ENCODE measurements around the gene DCST1.

DCST1 gene

GRCh38 chr1:155038602-155039307 lies 5.1 kb downstream of the DCST1 start:
- H3K4me1 ChIP-seq (ENCODE audit: insufficient read depth, low read length), result no peaks in the 10 kb centered on the region

GRCh38 chr1:155039308-155039669 lies 5.7 kb downstream of the DCST1 start:
- Histone ChIP-seq H3K27me3 (ENCODE audit: insufficient read depth, low read length) (no peaks in the 10 kb centered on the region), H2AFZ (ENCODE audit: low read depth, low read length) (no peak overlapping the region), H3K4me1 (ENCODE audit: insufficient read depth, low read length) (no peaks in the 10 kb centered on the region), H3K36me3 (ENCODE audit: insufficient read depth, low read length) (no peaks in the 10 kb centered on the region), H3K4me3 (ENCODE audit: low read length) (no peak overlapping the region), H3K9me3 (ENCODE audit: low read length) (no peaks in the 10 kb centered on the region)

More at GRCh38 chr1:155038602-155039307, 5.1 kb downstream of the DCST1 start:
- no peaks in the 10 kb centered on the region for H3K9me3 ChIP-seq (ENCODE audit: low read length)
- H3K27me3 ChIP-seq (ENCODE audit: insufficient read depth, low read length), result no peaks in the 10 kb centered on the region
- H3K4me3 ChIP-seq (ENCODE audit: low read length), result no peak overlapping the region
- H2AFZ ChIP-seq (ENCODE audit: low read depth, low read length), result no peak overlapping the region
- H3K36me3 ChIP-seq (ENCODE audit: insufficient read depth, low read length), result no peaks in the 10 kb centered on the region

GRCh38 chr1:155040358-155041093 lies 6.9 kb downstream of the DCST1 start:
- H2AFZ ChIP-seq (ENCODE audit: low read depth, low read length), result no peak overlapping the region
- no peak overlapping the region for H3K4me3 ChIP-seq (ENCODE audit: low read length)
- H3K36me3 ChIP-seq (ENCODE audit: insufficient read depth, low read length), result no peaks in the 10 kb centered on the region

GRCh38 chr1:155042789-155043188 lies 9.2 kb downstream of the DCST1 start:
- H3K9me3 ChIP-seq (ENCODE audit: low read length), result no peaks in the 10 kb centered on the region
- H3K4me3 ChIP-seq (ENCODE audit: low read length), result no peak overlapping the region
- H3K4me1 ChIP-seq (ENCODE audit: insufficient read depth, low read length), result peaks cover 2% of the 10 kb centered on the region
- no peaks in the 10 kb centered on the region for H3K27me3 ChIP-seq (ENCODE audit: insufficient read depth, low read length)
- no peak overlapping the region for H2AFZ ChIP-seq (ENCODE audit: low read depth, low read length)
- H3K36me3 ChIP-seq (ENCODE audit: insufficient read depth, low read length), result no peaks in the 10 kb centered on the region

More at GRCh38 chr1:155040358-155041093, 6.9 kb downstream of the DCST1 start:
- no peaks in the 10 kb centered on the region for H3K27me3 ChIP-seq (ENCODE audit: insufficient read depth, low read length)
- no peaks in the 10 kb centered on the region for H3K9me3 ChIP-seq (ENCODE audit: low read length)
- H3K4me1 ChIP-seq (ENCODE audit: insufficient read depth, low read length), result peaks cover 2% of the 10 kb centered on the region

- Histone ChIP-seq H3K36me3 (ENCODE audit: insufficient read depth, low read length) (no peaks in the 10 kb centered on the region), H3K9me3 (ENCODE audit: low read length) (no peaks in the 10 kb centered on the region), H3K4me1 (ENCODE audit: insufficient read depth, low read length) (peaks cover 2% of the 10 kb centered on the region), H3K27me3 (ENCODE audit: insufficient read depth, low read length) (no peaks in the 10 kb centered on the region), H3K4me3 (ENCODE audit: low read length) (no peak overlapping the region), H2AFZ (ENCODE audit: low read depth, low read length) (no peak overlapping the region)
Observed at GRCh38 chr1:155043301-155043702, 9.7 kb downstream of the DCST1 start.

- H3K4me3 ChIP-seq (ENCODE audit: low read length), result no peak overlapping the region
- no peak overlapping the region for H2AFZ ChIP-seq (ENCODE audit: low read depth, low read length)
- no peaks in the 10 kb centered on the region for H3K36me3 ChIP-seq (ENCODE audit: insufficient read depth, low read length)
- H3K9me3 ChIP-seq (ENCODE audit: low read length), result no peaks in the 10 kb centered on the region
- H3K4me1 ChIP-seq (ENCODE audit: insufficient read depth, low read length), result peaks cover 2% of the 10 kb centered on the region
- no peaks in the 10 kb centered on the region for H3K27me3 ChIP-seq (ENCODE audit: insufficient read depth, low read length)
Observed at GRCh38 chr1:155043793-155044192, 10.2 kb downstream of the DCST1 start.

- Histone ChIP-seq H3K27me3 (ENCODE audit: insufficient read depth, low read length) (no peaks in the 10 kb centered on the region), H3K36me3 (ENCODE audit: insufficient read depth, low read length) (no peaks in the 10 kb centered on the region), H3K4me3 (ENCODE audit: low read length) (no peak overlapping the region), H2AFZ (ENCODE audit: low read depth, low read length) (no peak overlapping the region), H3K4me1 (ENCODE audit: insufficient read depth, low read length) (peaks cover 2% of the 10 kb centered on the region), H3K9me3 (ENCODE audit: low read length) (no peaks in the 10 kb centered on the region)
Observed at GRCh38 chr1:155044365-155044764, 10.7 kb downstream of the DCST1 start.

- Histone ChIP-seq H3K9me3 (ENCODE audit: low read length) (no peaks in the 10 kb centered on the region), H2AFZ (ENCODE audit: low read depth, low read length) (no peak overlapping the region), H3K36me3 (ENCODE audit: insufficient read depth, low read length) (no peaks in the 10 kb centered on the region), H3K4me1 (ENCODE audit: insufficient read depth, low read length) (peaks cover 9% of the 10 kb centered on the region), H3K27me3 (ENCODE audit: insufficient read depth, low read length) (no peaks in the 10 kb centered on the region), H3K4me3 (ENCODE audit: low read length) (no peak overlapping the region)
Observed at GRCh38 chr1:155044812-155045657, 11.4 kb downstream of the DCST1 start.

- Histone ChIP-seq H3K4me1 (ENCODE audit: insufficient read depth, low read length) (peaks cover 26% of the 10 kb centered on the region), H3K27me3 (ENCODE audit: insufficient read depth, low read length) (no peaks in the 10 kb centered on the region), H3K9me3 (ENCODE audit: low read length) (no peaks in the 10 kb centered on the region), H2AFZ (ENCODE audit: low read depth, low read length) (no peak overlapping the region), H3K4me3 (ENCODE audit: low read length) (no peak overlapping the region), H3K36me3 (ENCODE audit: insufficient read depth, low read length) (no peaks in the 10 kb centered on the region)
Observed at GRCh38 chr1:155048449-155049334, 15.1 kb downstream of the DCST1 start.

- no peaks in the 10 kb centered on the region for H3K36me3 ChIP-seq (ENCODE audit: insufficient read depth, low read length)
- peak overlapping the region; percentile 80 for H3K4me3 ChIP-seq (ENCODE audit: low read length)
- H3K9me3 ChIP-seq (ENCODE audit: low read length), result no peaks in the 10 kb centered on the region
- peaks cover 24% of the 10 kb centered on the region for H3K4me1 ChIP-seq (ENCODE audit: insufficient read depth, low read length)
- H3K27me3 ChIP-seq (ENCODE audit: insufficient read depth, low read length), result no peaks in the 10 kb centered on the region
- peak overlapping the region; percentile 74 for H2AFZ ChIP-seq (ENCODE audit: low read depth, low read length)
Observed at GRCh38 chr1:155049651-155050559, 16.3 kb downstream of the DCST1 start.

GRCh38 chr1:155050560-155051341 lies 17.1 kb downstream of the DCST1 start, which contains the start of gene ADAM15:
Gene ADAM15 (plus strand): TSS chr1:155051316. CDS start chr1:155051387, 71 bp downstream.
- Histone ChIP-seq H3K9me3 (ENCODE audit: low read length) (no peaks in the 10 kb centered on the region), H3K4me1 (ENCODE audit: insufficient read depth, low read length) (peaks cover 24% of the 10 kb centered on the region), H3K27me3 (ENCODE audit: insufficient read depth, low read length) (no peaks in the 10 kb centered on the region), H3K4me3 (ENCODE audit: low read length) (peak within 1 kb of the TSS; percentile 80), H2AFZ (ENCODE audit: low read depth, low read length) (peak within 1 kb of the TSS; percentile 91), H3K36me3 (ENCODE audit: insufficient read depth, low read length) (peaks cover 2% of the 10 kb centered on the region)
